HG03280 (cell line): ENCODE data around the gene RAB41.
"Not testable (repeated sequence)": the region's sequence is repeated elsewhere in the genome, so short reads cannot be mapped to it uniquely, and the experiment has no call there.

Experiments
- ATAC-seq: cut with Tn5 transposase; IDR thresholded peaks from one replicate; pipeline ENCODE4 v1.9.1; 2021; ENCODE audit warnings: mild to moderate bottlenecking, moderate library complexity; ENCODE audit not compliant: unreplicated experiment

RAB41 gene

GRCh38 chrX:70289793-70290770 is 8.1 kb downstream of the RAB41 start, which contains the start of the genes KIF4A and PDZD11:
Gene KIF4A (plus strand): TSS chrX:70290104. CDS start chrX:70290459, 355 bp downstream.
Gene PDZD11 (minus strand): TSS chrX:70289927. CDS start chrX:70289341, 586 bp downstream.
- ATAC-seq: peak; percentile 99

- ATAC-seq: no peak
These were observed 10.8 kb downstream of the RAB41 start for GRCh38 chrX:70292788-70293187.

- no peak for ATAC-seq
These were observed 11.6 kb downstream of the RAB41 start for GRCh38 chrX:70293621-70294020.

- ATAC-seq: no peak
These were observed 19.7 kb downstream of the RAB41 start for GRCh38 chrX:70301716-70302115.

GRCh38 chrX:70313503-70313902 is 31.5 kb downstream of the RAB41 start:
- ATAC-seq: no peak

- no peak for ATAC-seq
These were observed 40.8 kb downstream of the RAB41 start for GRCh38 chrX:70322784-70323183.

- not testable (repeated sequence) for ATAC-seq
These were observed 41.7 kb downstream of the RAB41 start for GRCh38 chrX:70323628-70324027.

GRCh38 chrX:70324326-70324725 is 42.4 kb downstream of the RAB41 start:
- ATAC-seq: no peak

- ATAC-seq: no peak
These were observed 49.2 kb downstream of the RAB41 start for GRCh38 chrX:70331161-70331560.

GRCh38 chrX:70332600-70332999 is 50.6 kb downstream of the RAB41 start:
- ATAC-seq: no peak
